ENCODE measurements around the gene EVI5L. TPM values are rescaled to one million over a fixed set of nuclear protein-coding genes. Genes with fewer than 3 reads are reported as not detected.
A peak's percentile ranks its signal among the peaks of the same experiment; 100 is the strongest.

The EVI5L gene
- polyA plus RNA-seq, 3 donors: 0.76 to 5.7 (median 1.3) TPM

DNA sequence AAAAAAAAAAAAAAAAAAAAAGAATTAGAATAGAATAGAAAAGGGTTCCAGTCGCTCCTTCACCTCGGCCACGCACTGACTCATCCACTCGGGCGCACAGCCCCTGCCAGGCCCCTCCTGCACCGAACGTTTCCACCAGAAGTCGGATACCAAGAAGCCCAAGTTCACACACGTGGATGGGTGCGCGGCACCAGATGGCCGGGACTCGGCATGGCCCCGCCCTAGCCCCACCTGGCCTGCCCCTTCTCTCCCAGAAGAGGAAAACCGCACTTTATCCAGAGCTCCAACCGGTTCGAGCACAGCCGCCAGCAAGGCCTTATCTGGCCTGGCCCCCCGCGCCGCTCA lies 38.3 kb downstream of the EVI5L start:
- H3K4me3 Mint-ChIP-seq: peak overlapping the region; percentile 66 to 83
- peak overlapping the region in 1 of 3 experiments; percentile 68 for H3K4me3 ChIP-seq (replicated peaks in 1 of 3; ENCODE audit: low read depth in 2 of 3, low read length in 3 of 3)
- DNase-seq: no peak
- no peak overlapping the region for H3K27ac Mint-ChIP-seq
- no peaks in the 10 kb centered on the region for H3K36me3 ChIP-seq (replicated peaks in 1 of 2; ENCODE audit: control insufficient read depth in 1 of 2, insufficient read depth in 2 of 2, low read length in 2 of 2)
- peaks cover 43 to 50% of the 10 kb centered on the region in 2 donors for H3K4me1 ChIP-seq (ENCODE audit: control insufficient read depth in 1 of 2, insufficient read depth in 2 of 2, low read length in 2 of 2)
- H4K20me1 ChIP-seq (ENCODE audit: insufficient read depth, low read length): no peaks in the 10 kb centered on the region
- intact Hi-C loops (cut with micrococcal nuclease): loop anchor here in 1 of 2 donors (5.0 kb wide), 1 partner anchor 54 kb away; the partner anchor contains the start of gene SNAPC2
- H3K4me2 ChIP-seq (replicated peaks; ENCODE audit: extremely low read depth, low read length, poor library complexity, severe bottlenecking): peak overlapping the region; percentile 74
- H3K27me3 Mint-ChIP-seq (ENCODE audit: low read depth in 3 of 3): peaks cover 69 to 83% (median 77%) of the 10 kb centered on the region in 3 donors
- no peak overlapping the region for H3K27ac ChIP-seq (ENCODE audit: low read depth in 1 of 2, low read length in 2 of 2)
- H3K9me3 Mint-ChIP-seq: peaks cover 3 to 40% (median 15%) of the 10 kb centered on the region in 7 donors
- peaks cover 24 to 69% of the 10 kb centered on the region in 2 donors for H3K27me3 ChIP-seq (ENCODE audit: control insufficient read depth in 2 of 2, insufficient read depth in 2 of 2, low read length in 2 of 2)
- peaks cover 4 to 6% of the 10 kb centered on the region in 2 donors for H3K36me3 Mint-ChIP-seq
- TF ChIP-seq, protein P1, sequence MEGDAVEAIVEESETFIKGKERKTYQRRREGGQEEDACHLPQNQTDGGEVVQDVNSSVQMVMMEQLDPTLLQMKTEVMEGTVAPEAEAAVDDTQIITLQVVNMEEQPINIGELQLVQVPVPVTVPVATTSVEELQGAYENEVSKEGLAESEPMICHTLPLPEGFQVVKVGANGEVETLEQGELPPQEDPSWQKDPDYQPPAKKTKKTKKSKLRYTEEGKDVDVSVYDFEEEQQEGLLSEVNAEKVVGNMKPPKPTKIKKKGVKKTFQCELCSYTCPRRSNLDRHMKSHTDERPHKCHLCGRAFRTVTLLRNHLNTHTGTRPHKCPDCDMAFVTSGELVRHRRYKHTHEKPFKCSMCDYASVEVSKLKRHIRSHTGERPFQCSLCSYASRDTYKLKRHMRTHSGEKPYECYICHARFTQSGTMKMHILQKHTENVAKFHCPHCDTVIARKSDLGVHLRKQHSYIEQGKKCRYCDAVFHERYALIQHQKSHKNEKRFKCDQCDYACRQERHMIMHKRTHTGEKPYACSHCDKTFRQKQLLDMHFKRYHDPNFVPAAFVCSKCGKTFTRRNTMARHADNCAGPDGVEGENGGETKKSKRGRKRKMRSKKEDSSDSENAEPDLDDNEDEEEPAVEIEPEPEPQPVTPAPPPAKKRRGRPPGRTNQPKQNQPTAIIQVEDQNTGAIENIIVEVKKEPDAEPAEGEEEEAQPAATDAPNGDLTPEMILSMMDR (IDR thresholded peaks at IDR 0.05): no peak
- peaks cover 3 to 9% of the 10 kb centered on the region in 2 donors for H3K9me3 ChIP-seq (replicated peaks in 1 of 2; ENCODE audit: control insufficient read depth in 1 of 2, insufficient read depth in 1 of 2, low read length in 2 of 2)
- H3K4me1 Mint-ChIP-seq: peaks cover 39% of the 10 kb centered on the region
- H2AFZ ChIP-seq (ENCODE audit: insufficient read depth, low read depth, low read length, poor library complexity, severe bottlenecking): peak overlapping the region; percentile 80
- WGBS (ENCODE audit: insufficient coverage): 10% methylated on average over 21 of the region's 21 CpGs
- no peaks in the 10 kb centered on the region for H3K79me2 ChIP-seq (ENCODE audit: insufficient read depth, low read length)
- no peak overlapping the region for H3K9ac ChIP-seq (ENCODE audit: insufficient read depth, low read length, poor library complexity, severe bottlenecking)

DNA sequence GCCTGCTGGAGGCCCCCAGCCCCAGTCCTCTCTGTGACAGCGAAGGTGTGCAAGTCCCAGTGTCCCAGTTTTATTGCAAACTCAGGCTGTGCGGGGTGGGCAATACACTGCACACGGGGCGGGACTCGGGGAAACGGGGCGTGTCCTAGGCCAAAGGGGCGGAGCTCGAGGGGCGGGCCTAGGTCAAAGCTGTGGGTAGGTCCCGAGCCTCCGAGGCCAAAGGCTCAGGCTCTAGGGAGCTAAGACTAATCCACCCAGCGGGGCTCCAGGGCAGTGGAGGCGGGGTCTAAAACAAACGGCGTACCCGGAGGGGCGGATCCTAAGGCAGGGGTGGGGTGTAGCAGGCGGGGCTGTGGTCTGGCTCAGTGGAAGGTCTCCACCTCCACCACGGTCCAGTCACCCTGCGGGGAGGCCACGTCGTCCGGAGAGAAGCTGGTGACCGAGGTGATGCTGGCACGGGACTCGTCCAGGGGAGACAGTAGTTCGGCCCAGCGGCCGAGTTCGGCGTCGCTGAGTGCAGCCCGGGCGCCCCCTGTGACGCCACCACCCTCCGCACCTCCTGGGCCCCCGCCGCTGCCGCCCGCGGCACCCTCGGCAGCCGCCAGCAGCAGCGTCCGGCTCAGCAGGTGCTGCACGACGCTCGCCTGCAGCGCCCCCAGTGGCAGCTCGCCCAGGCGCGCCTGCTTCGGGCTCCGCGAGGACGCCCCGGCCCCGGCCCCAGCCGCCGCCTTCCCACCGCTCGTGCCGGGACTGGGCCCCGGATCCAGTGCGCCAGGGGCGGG lies 38.8 kb downstream of the EVI5L start:
- Mint-ChIP-seq H3K27ac (no peak overlapping the region), H3K4me1 (peaks cover 41% of the 10 kb centered on the region), H3K36me3 (peaks cover 4 to 8% of the 10 kb centered on the region in 2 donors), H3K27me3 (ENCODE audit: low read depth in 3 of 3) (peaks cover 70 to 83% (median 77%) of the 10 kb centered on the region in 3 donors), H3K4me3 (peak overlapping the region; percentile 66 to 83), H3K9me3 (peaks cover 3 to 41% (median 17%) of the 10 kb centered on the region in 7 donors)
- peak overlapping the region; percentile 74 for H3K4me2 ChIP-seq (replicated peaks; ENCODE audit: extremely low read depth, low read length, poor library complexity, severe bottlenecking)
- H3K4me1 ChIP-seq (ENCODE audit: control insufficient read depth in 1 of 2, insufficient read depth in 2 of 2, low read length in 2 of 2): peaks cover 43 to 50% of the 10 kb centered on the region in 2 donors
- H3K9me3 ChIP-seq (replicated peaks in 1 of 2; ENCODE audit: control insufficient read depth in 1 of 2, insufficient read depth in 1 of 2, low read length in 2 of 2): peaks cover 3 to 13% of the 10 kb centered on the region in 2 donors
- TF ChIP-seq, protein P1 (IDR thresholded peaks at IDR 0.05): peak; percentile 97
- H2AFZ ChIP-seq (ENCODE audit: insufficient read depth, low read depth, low read length, poor library complexity, severe bottlenecking): peak overlapping the region; percentile 80
- H3K79me2 ChIP-seq (ENCODE audit: insufficient read depth, low read length): no peaks in the 10 kb centered on the region
- DNase-seq: peak; percentile 51 to 76 (median 69)
- WGBS (ENCODE audit: insufficient coverage): under 1% methylated on average over 61 of the region's 67 CpGs
- no peak overlapping the region for H3K27ac ChIP-seq (ENCODE audit: low read depth in 1 of 2, low read length in 2 of 2)
- H3K36me3 ChIP-seq (replicated peaks in 1 of 2; ENCODE audit: control insufficient read depth in 1 of 2, insufficient read depth in 2 of 2, low read length in 2 of 2): no peaks in the 10 kb centered on the region
- H3K9ac ChIP-seq (ENCODE audit: insufficient read depth, low read length, poor library complexity, severe bottlenecking): peak overlapping the region; percentile 43
- H3K4me3 ChIP-seq (replicated peaks in 1 of 3; ENCODE audit: low read depth in 2 of 3, low read length in 3 of 3): peak overlapping the region in 2 of 3 experiments; percentile 10 to 68
- no peaks in the 10 kb centered on the region for H4K20me1 ChIP-seq (ENCODE audit: insufficient read depth, low read length)
- peaks cover 30 to 70% of the 10 kb centered on the region in 2 donors for H3K27me3 ChIP-seq (ENCODE audit: control insufficient read depth in 2 of 2, insufficient read depth in 2 of 2, low read length in 2 of 2)
- intact Hi-C loops (cut with micrococcal nuclease): loop anchor here in 1 of 2 donors (5.0 kb wide), 1 partner anchor 53 kb away; the partner anchor contains the start of gene SNAPC2
